ENCODE data around the gene LRRC7. TPM values are rescaled to one million over a fixed set of nuclear protein-coding genes. Genes with fewer than 3 reads are reported as not detected.
A peak's percentile ranks its signal among the peaks of the same experiment; 100 is the strongest.

Gene LRRC7
- total and polyA plus RNA-seq, 12 donors: under 0.01 to 3.4 (median 0.32) TPM; not detected in 3

DNA sequence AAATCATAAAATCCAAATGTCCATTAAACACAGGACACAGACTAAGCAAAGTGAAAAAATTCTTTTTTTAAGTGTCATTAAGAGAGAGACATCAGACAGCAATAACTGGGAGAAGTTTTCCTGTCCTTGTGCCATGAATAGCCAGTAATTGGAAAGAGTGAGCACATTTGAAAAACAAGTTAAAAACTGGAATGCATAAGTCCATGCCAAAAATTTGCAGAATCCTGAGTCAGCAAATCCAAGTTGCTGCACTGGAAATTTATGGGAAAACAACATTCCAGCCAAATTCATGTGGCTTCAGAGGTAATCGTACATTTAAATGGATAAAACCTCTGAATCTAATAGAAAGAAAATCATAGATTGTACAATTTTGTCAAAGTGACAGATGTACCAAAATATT is 346.3 kb downstream of the LRRC7 start:
- H3K36me3 ChIP-seq (replicated peaks in 1 of 2): no peaks in the 10 kb centered on the region
- no peak overlapping the region for H3K4me3 ChIP-seq
- no peak overlapping the region for H3K27ac ChIP-seq
- no peaks in the 10 kb centered on the region for H3K27me3 ChIP-seq
- intact Hi-C loops (cut with DNase I): no loop called here
- H3K4me1 ChIP-seq (replicated peaks in 1 of 2): no peaks in the 10 kb centered on the region
- WGBS, 4 donors: 44 to 56% (median 48%) methylated on average over 1 of the region's 1 CpG
- TF ChIP-seq, protein P1, sequence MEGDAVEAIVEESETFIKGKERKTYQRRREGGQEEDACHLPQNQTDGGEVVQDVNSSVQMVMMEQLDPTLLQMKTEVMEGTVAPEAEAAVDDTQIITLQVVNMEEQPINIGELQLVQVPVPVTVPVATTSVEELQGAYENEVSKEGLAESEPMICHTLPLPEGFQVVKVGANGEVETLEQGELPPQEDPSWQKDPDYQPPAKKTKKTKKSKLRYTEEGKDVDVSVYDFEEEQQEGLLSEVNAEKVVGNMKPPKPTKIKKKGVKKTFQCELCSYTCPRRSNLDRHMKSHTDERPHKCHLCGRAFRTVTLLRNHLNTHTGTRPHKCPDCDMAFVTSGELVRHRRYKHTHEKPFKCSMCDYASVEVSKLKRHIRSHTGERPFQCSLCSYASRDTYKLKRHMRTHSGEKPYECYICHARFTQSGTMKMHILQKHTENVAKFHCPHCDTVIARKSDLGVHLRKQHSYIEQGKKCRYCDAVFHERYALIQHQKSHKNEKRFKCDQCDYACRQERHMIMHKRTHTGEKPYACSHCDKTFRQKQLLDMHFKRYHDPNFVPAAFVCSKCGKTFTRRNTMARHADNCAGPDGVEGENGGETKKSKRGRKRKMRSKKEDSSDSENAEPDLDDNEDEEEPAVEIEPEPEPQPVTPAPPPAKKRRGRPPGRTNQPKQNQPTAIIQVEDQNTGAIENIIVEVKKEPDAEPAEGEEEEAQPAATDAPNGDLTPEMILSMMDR (IDR thresholded peaks at IDR 0.05): no peak
- no peak for TF ChIP-seq POLR2A (IDR thresholded peaks at IDR 0.05)
- no peak for DNase-seq
- no peaks in the 10 kb centered on the region for H3K9me3 ChIP-seq (replicated peaks in 1 of 3)

DNA sequence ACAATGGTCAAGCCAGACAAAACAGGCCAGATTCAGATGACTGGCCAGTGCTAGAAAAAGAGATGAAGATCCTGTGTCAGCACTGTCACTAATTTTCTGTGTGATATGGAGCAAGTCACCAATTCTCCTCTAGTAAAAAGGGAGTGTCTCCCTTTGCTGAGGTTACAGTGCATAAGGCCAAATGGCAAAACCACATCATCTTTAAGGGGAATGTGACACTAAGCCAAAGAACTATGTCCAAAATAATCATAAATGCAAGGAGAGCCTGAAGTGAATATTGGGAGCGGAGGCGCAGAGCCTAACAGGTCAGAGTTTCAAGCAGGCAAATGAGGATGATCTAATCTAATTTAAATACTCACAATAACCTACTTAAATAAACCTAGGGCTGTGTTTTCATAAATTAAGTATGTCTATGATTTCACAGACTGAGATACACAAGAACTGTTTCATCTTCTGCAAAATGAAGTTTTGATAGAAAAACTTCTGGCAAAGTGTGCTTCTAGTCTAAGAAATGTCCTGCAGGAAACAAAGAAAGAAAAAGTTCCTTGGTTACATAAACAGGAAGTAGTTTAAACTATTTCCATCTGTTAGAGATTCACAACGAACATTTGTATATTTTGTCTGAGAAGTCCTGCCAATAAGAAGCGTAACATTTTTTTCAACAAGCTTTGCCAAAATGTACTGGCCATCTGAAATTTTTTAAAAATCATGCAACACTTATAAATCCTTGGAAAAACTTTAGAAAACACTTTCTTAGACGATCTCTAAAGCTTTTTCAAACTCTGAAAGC is 347.4 kb downstream of the LRRC7 start:
- no peak for DNase-seq
- Histone ChIP-seq H3K36me3 (replicated peaks in 1 of 2) (no peaks in the 10 kb centered on the region), H3K27me3 (no peaks in the 10 kb centered on the region), H3K4me1 (replicated peaks in 1 of 2) (no peaks in the 10 kb centered on the region), H3K9me3 (replicated peaks in 1 of 3) (no peaks in the 10 kb centered on the region), H3K27ac (peak overlapping the region in 1 of 5 donors; percentile 29), H3K4me3 (no peak overlapping the region)
- TF ChIP-seq, protein P1 (IDR thresholded peaks at IDR 0.05): no peak
- no peak for TF ChIP-seq POLR2A (IDR thresholded peaks at IDR 0.05)
- intact Hi-C loops (cut with DNase I): no loop called here
- WGBS, 4 donors: 51 to 58% (median 56%) methylated on average over 5 of the region's 5 CpGs

DNA sequence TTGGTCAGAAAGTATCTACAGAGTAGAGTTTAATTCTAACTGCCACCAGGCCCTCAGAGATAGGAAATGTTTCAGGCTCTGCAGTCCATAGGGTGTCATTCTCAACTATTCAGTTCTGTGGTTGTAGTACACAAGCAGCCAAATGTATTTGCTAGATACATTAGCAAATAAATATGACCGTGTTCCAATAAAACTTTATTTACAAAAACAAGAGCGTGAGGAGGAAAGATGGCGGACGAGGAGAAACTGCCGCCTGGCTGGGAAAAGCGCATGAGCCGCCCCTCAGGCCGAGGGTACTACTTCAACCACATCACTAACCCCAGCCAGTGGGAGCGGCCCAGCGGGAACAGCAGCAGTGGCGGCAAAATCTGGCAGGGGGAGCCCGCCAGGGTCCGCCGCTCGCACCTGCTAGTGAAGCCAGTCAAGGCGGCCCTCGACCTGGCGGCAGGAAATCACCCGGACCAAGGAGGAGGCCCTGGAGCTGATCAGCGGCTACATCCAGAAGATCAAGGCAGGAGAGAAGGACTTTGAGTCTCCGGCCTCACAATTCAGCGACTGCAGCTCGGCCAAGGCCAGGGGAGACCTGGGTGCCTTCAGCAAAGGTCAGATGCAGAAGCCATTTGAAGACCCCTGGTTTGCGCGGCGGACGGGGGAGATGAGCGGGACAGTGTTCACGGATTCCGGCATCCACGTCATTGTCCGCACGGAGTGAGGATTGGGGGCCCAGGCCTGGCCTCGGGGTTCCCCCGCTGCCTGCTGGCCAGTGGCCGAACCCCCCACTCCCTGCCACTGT is 351.6 kb downstream of the LRRC7 start:
- H3K4me1 ChIP-seq (replicated peaks in 1 of 2): no peaks in the 10 kb centered on the region
- H3K9me3 ChIP-seq (replicated peaks in 1 of 3): no peaks in the 10 kb centered on the region

DNA sequence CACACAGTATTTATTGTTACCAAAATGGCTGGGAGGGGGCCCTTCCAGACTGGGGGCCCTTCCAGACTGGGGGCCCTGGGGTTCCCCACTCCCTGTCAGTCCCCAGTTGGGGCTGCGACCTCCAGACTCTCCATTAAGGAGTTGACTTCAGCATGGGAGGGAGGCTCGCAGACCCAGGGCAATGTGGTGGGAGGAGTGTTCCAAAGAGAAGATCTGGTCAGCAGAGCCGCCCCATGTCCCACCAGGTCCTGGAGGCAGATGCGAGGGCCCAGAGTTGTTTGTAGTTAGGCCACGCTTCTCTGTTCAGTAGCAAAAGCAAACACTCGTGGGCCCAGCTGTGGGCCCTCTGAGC is 352.2 kb downstream of the LRRC7 start:
- no peaks in the 10 kb centered on the region for H3K4me1 ChIP-seq (replicated peaks in 1 of 2)
- no peak for DNase-seq
- no peak overlapping the region for H3K27ac ChIP-seq
- no peaks in the 10 kb centered on the region for H3K27me3 ChIP-seq
- WGBS, 4 donors: 89 to 93% (median 91%) methylated on average over 3 to 6 of the region's 6 CpGs
- no peak for TF ChIP-seq POLR2A (IDR thresholded peaks at IDR 0.05)
- TF ChIP-seq, protein P1 (IDR thresholded peaks at IDR 0.05): no peak
- intact Hi-C loops (cut with DNase I): no loop called here
- H3K36me3 ChIP-seq (replicated peaks in 1 of 2): no peaks in the 10 kb centered on the region
- H3K9me3 ChIP-seq (replicated peaks in 1 of 3): no peaks in the 10 kb centered on the region
- H3K4me3 ChIP-seq: no peak overlapping the region

More for the DNA sequence above, 351.6 kb downstream of the LRRC7 start:
- no peak overlapping the region for H3K4me3 ChIP-seq
- 88 to 96% (median 93%) methylated on average over 27 to 36 of the region's 36 CpGs for WGBS, 4 donors
- no peaks in the 10 kb centered on the region for H3K27me3 ChIP-seq
- intact Hi-C loops (cut with DNase I): no loop called here
- no peak overlapping the region for H3K27ac ChIP-seq
- H3K36me3 ChIP-seq (replicated peaks in 1 of 2): no peaks in the 10 kb centered on the region
- no peak for TF ChIP-seq POLR2A (IDR thresholded peaks at IDR 0.05)
- TF ChIP-seq, protein P1 (IDR thresholded peaks at IDR 0.05): no peak
- DNase-seq: no peak
